Posterior cingulate gyrus (tissue), 11 donors: ENCODE measurements around the gene HNRNPUL2.
"Not testable (repeated sequence)": the region's sequence is repeated elsewhere in the genome, so short reads cannot be mapped to it uniquely, and the experiment has no call there.

Experiments used
- DNase-seq, 10 donors: peaks; one replicate each; pipeline versions ENCODE4 v3.0.0 to v3.0.0-alpha.2; 2020 to 2021; ENCODE audit warnings: mixed read lengths in 3 of 10
- intact Hi-C: fragments of 100-400 bp; cut with DNase I; formaldehyde crosslinking; loops from one replicate; pipeline ENCODE4 v1.15.1; 2023

The HNRNPUL2 gene

DNA sequence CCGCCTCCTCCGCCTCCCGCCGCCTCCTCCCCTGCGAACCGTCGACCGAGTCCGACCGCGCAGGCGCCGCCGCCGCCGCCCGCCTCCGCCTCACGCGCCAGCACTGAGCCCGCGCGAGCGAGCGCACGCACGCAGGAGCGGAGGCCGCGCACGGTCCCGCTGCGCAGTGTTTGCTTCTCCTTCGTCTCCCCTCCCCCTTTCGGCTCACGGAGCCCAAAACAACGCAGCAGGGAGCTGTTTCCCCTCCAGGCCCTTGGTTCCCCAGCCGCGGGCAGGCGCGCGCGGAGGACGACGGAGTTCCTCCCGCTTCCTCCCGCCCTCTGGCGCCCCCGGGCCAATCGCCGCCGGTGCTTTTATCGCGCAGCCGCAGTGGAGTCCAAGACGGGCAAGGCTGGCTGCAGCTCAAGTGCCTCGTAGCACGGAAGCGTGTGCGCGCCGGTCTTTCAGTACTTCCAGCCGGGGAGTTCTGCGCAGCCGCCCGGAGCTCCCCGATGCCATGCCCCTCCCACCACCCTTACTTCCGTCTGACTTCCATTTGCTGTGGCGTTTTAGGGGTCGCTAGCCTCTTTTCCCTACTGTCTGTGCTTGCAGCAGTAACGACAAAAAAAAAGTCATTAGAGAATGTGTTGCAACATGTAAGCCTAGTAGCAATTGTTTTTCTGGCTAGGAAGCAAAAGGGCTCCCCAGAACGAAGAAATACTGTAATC is at the start of gene HNRNPUL2:
HNRNPUL2 (minus strand) TSS at position 293 of the 707 bp plus-strand sequence. CDS start 301 bp downstream, outside the sequence.
- peak; percentile 96 to 100 (median 98) for DNase-seq
- intact Hi-C loops, result loop anchor here (2.0 to 10.0 kb wide), 2 partner anchors 19 to 107 kb away; partner anchors contain the start of genes STX5, TEX54 and WDR74

GRCh38 chr11:62775646-62776045 is 48.4 kb upstream of the HNRNPUL2 start:
- intact Hi-C loops, result no loop called here
- DNase-seq, result peak in 1 of 10 donors; percentile 11

GRCh38 chr11:62774407-62774806 is 47.1 kb upstream of the HNRNPUL2 start:
- DNase-seq, result peak in 1 of 10 donors; percentile 77
- intact Hi-C loops, result no loop called here

GRCh38 chr11:62771144-62772021 is 44.1 kb upstream of the HNRNPUL2 start, which contains the start of gene TAF6L:
TAF6L (plus strand) TSS chr11:62771396; CDS start chr11:62775784, 4,388 bp downstream.
- intact Hi-C loops, result loop anchor here (1.0 kb wide), 1 partner anchor 15 kb away; no protein-coding TSS in a partner anchor

DNA sequence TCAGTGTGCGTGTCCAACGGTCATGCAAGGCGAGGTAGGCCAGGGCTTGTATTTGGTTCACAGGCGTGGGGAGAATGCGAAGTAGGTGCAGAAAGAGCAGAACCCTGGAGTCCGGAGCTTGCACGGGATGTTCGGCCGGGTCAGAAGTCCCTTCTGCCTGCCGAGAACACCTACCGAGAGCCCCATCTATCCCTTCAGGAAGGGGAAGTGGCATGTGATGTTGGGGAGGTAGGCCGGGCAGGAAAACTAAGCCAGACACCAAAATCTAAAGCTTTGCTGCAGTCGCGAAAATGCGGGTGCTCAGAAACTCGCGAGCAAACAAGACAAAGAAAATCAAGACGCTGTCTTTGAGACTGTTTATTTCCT is 43.5 kb upstream of the HNRNPUL2 start:
- DNase-seq, result peak in 9 of 10 donors; percentile 25 to 90 (median 45)
- intact Hi-C loops, result no loop called here

More at GRCh38 chr11:62771144-62772021, 44.1 kb upstream of the HNRNPUL2 start, which contains the start of gene TAF6L:
- peak; percentile 96 to 99 (median 98) for DNase-seq

DNA sequence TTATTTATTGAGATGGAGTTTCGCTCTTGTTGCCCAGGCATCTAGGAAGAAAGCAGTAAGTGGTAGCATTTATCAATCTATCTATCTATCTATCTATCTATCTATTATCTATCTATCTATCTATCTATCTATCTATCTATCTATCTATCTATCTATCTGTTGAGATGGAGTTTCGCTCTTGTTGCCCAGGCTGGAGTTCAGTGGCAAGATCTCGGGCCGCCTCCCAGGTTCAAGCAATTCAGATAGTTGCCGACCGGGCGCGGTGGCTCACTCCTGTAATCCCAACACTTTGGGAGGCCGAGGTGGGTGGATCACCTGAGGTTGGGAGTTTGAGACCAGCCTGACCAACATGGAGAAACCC is 33.6 kb upstream of the HNRNPUL2 start:
- DNase-seq, result peak in 1 of 10 donors; percentile 71
- intact Hi-C loops, result loop anchor here (2.0 kb wide), 1 partner anchor 32 kb away; the partner anchor contains the start of gene TTC9C

DNA sequence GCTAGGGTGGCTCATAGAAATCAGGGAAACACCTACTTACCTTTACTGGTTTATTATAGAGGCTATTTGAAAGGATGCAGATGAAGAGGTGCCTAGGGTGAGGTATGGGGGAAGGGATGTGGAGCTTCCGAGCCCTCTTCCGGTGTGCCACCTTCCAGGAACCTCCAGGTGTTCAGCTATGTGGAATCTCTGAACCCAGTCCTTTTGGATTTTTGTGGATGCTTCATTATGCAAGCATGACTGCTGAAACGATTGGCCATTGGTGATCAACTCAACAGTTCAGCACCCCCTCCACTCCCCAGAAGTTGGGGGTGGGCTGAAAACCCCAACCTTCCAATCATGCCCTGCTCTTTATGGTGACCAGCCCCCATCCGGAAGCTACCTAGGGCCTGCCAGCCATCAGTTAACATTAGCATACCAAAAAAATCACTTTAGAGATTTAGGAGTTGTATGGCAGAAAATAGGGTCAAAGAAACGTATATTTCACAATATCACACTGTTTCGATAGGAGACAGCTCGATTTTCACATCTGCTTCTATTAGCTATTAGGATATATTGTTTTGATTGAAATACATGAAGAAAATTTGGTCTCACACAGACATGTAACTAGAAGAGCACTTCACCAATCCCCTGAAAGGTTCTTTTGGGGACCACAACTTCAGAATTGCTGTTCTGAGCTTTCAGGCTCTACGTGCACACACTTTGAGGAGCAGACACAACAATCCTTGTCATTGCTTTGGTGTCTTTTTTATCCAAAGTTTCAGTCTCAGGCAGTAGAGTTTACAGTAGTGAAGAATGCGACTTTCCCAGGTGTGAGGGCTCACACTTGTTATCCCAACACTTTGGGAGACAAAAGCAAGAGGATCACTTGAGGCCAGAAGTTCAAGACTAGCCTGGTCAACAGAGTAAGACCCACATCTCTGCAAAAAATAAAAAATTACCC is 30.9 kb upstream of the HNRNPUL2 start:
- intact Hi-C loops, result no loop called here
- DNase-seq, result peak in 1 of 10 donors; percentile 30

GRCh38 chr11:62755086-62755615 is 27.9 kb upstream of the HNRNPUL2 start:
- peak in 1 of 10 donors; percentile 75 for DNase-seq
- intact Hi-C loops, result loop anchor here (2.0 kb wide), 1 partner anchor 50 kb away; the partner anchor contains the start of gene NXF1

- peak; percentile 97 to 100 (median 98) for DNase-seq
- intact Hi-C loops, result loop anchor here (2.0 kb wide), 1 partner anchor 51 kb away; the partner anchor contains the start of gene NXF1
Observed at GRCh38 chr11:62753736-62754603, 26.7 kb upstream of the HNRNPUL2 start, which contains the start of gene ZBTB3. ZBTB3 (minus strand) TSS chr11:62754160; CDS start chr11:62753664, 496 bp downstream.

DNA sequence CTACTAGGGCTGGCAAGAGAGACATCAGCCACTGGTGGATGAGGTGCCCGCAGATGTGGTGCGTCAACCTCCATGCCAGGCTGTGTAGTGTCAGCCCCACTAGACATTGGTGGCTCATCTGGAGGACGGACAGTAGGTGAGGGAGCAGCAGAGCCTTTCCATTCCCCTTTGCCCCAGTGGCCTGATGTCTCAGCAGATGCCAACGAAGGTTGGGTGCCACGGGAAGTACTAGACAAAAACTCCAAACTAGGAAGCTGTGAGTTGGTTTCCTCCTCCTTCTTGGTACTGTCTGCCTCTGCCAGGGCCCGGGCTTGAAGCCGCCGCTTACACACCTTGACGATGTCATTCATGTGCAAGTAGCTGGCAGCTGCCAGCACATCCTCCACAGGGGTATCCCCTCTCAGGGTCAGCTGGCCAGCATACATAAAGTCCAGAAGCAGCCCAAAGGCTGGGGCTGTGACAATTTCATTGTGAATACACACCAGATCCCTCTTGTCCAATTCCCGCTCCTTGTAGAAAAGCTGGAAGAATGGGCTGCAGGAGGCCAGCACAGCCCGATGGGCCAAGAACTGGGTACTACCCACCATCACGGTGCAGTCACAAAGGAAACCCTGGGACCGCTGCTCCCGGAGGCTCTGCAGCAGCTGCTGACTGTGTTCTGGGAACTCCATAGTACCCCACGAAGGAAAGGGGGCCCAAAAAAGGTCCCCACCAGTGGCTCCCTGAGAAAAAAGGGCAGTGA is 25.9 kb upstream of the HNRNPUL2 start:
- DNase-seq, result peak in 3 of 10 donors; percentile 58 to 82 (median 64)
- intact Hi-C loops, result no loop called here

DNA sequence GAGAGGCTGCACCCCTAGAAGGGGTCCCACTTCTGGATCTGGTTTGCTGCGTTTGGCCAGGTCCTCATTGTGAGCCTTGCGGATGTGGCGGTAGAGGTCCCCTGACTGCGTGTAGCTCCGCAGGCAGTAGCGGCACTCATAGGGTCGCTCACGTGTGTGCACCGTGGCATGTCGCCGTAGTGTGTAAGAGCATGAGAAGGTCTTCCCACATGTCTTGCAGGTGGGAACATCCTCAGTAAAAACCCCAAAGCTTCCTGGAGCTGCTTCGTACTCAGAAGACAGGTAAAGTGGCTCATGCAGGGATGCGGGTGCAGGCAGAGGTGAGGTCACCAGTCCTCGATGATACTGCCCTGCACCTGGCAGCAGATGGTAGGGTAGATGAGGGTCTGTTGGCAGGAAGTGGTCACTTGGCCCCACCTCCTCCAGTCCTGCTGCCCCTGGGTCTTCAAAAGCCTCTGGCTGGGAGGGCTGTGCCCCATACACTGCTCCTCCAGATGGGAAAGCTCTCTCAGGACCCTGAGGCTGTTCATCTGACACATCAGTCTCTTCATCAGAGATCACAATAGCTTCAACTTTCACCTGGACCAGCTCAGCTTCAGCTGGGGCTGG is 25.0 kb upstream of the HNRNPUL2 start:
- intact Hi-C loops, result no loop called here
- peak in 3 of 10 donors; percentile 35 to 56 (median 44) for DNase-seq

DNA sequence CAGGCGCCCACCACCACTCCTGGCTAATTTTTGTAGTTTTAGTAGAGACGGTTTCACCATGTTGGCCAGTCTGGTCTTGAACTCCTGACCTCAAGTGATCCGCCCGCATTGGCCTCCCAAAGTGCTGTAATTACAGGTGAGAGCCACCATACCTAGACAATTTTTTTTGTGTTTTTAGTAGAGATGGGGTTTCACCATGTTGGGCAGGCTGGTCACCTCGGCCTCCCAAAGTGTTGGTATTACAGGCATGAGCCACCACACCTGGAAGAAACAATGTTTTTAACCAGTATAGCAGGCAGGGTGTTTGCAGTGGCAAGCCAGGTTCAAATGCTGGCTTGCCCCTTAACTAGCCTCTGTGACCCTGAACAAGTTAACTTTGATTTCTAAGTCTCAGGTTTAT is 22.7 kb upstream of the HNRNPUL2 start:
- peak in 3 of 10 donors; percentile 6 to 24 (median 15) for DNase-seq

DNA sequence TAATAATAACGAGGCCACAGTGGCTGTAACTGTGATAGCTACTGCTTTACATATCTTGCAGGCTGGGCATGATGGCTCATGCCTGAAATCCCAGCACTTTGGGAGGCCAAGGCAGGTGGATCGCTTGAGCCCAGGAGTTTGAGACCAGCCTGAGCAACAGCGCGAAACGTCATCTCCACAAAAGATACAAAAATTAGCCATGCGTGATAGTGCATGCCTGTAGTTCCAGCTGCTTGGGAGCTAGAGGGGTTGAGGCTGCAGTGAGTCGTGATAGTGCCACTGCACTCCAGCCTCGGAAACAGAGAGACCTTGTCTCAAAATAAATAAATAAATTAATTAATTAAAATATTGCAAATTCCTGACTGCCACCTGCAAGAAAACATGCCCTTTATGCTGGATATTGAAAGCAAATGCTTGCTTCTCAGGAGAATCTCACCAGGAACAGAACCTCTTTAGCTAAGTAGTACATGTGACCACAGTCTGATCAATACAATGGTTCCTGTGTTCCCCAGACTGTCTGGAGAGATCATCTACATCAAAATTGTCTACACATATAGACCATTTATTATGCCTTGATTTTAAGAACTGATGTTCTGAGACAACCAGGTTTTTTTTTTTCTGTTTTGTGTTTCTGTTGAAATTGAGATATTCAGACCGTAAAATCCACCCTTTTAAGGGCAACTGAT is 20.4 kb upstream of the HNRNPUL2 start:
- peak in 3 of 10 donors; percentile 24 to 56 (median 39) for DNase-seq
- intact Hi-C loops, result no loop called here

More for the DNA sequence above, 22.7 kb upstream of the HNRNPUL2 start:
- intact Hi-C loops, result not testable (repeated sequence)

DNA sequence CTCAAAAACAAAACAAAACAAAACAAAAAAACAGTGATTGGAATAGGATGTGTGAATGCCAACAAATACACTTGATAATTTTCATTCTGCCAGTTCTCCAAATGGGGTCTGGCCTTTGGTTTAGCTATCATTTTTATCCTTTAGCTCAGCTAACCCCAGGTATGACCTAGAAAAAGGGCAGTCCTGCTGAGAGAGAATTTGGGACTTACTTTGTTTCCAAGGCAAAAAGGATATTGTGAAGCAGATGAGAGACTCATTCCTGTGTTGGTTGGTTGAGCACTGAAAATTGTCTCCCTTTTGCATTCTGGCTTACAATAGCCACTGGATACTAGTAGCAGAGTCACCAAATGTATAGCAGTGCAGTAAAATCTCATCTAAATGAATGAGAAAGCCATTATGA is 9.9 kb upstream of the HNRNPUL2 start:
- intact Hi-C loops, result no loop called here
- no peak for DNase-seq

DNA sequence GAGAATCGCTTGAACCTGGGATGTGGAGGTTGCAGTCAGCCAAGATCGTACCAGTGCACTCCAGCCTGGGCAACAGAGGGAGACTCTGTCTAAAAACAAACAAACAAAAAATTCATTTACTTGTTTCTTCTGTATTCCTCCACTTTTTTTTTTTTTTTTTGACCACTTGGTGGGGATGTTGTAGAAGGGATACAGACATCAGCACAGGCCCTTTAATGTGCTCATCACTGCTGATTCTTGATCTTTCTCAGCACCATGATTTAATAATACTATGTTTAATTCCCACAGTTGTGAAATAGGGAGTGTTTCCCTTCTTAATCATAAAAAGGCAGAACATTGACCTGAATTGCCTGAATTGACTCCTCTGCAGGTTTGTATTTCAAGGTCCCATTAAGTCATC is 5.6 kb upstream of the HNRNPUL2 start:
- DNase-seq, result no peak
- intact Hi-C loops, result loop anchor here (5.0 kb wide), 1 partner anchor 129 kb away; no protein-coding TSS in a partner anchor

DNA sequence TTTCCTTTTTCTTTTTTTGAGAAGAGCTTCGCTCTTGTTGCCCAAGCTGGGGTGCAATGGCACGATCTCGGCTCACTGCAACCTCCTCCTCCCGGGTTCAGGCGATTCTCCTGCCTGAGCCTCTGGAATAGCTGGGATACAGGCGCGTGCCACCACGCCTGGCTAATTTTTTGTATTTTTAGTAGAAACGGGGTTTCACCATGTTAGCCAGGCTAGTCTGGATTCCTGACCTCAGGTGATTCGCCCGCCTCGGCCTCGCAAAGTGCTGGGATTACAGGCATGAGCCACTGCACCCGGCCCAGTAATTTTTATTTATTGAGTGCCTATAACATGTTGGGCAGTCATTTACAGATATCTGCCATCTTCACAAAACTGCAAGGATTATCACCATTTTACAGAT is 2.8 kb upstream of the HNRNPUL2 start:
- DNase-seq, result peak in 1 of 10 donors; percentile 40
- intact Hi-C loops, result loop anchor here (5.0 kb wide), 1 partner anchor 132 kb away; no protein-coding TSS in a partner anchor
